Activated naive CD4-positive, alpha-beta T cell treated with anti-CD3 and anti-CD28 coated beads for 36 hours (primary cell): ENCODE results near the gene MTHFD1L. TPM values are rescaled to one million over a fixed set of nuclear protein-coding genes. Genes with fewer than 3 reads are reported as not detected.

Source experiments
- CTCF ChIA-PET: fragments of 350-600 bp; sonication (Branson Sonifier 250); formaldehyde crosslinking; loops from one replicate; lab custom pipeline; 2021; ENCODE audit warnings: antibody characterized with exemption; lab: Charles Lee
- DNase-seq: peaks from one replicate; pipeline ENCODE4 v3.0.0-alpha.2; 2020
- H3K27ac Mint-ChIP-seq: one replicate; pipeline ENCODE4 v1.8.0; 2021; ENCODE audit warnings: mild to moderate bottlenecking, mixed read lengths
- H3K27me3 Mint-ChIP-seq: one replicate; pipeline ENCODE4 v1.8.0; 2021; ENCODE audit warnings: low read depth, mixed read lengths
- H3K36me3 Mint-ChIP-seq: one replicate; pipeline ENCODE4 v1.8.0; 2021; ENCODE audit warnings: low read depth, mixed read lengths
- H3K4me1 Mint-ChIP-seq: one replicate; pipeline ENCODE4 v1.8.0; 2021; ENCODE audit warnings: low read depth, mixed read lengths
- H3K4me3 Mint-ChIP-seq: one replicate; pipeline ENCODE4 v1.8.0; 2021; ENCODE audit warnings: mild to moderate bottlenecking, moderate library complexity, mixed read lengths
- H3K9me3 Mint-ChIP-seq: one replicate; pipeline ENCODE4 v1.8.0; 2021; ENCODE audit warnings: mixed read lengths
- intact Hi-C: fragments of 100-400 bp; cut with micrococcal nuclease; formaldehyde crosslinking; loops from one replicate; pipeline ENCODE4 v1.15.1; 2023
- total RNA-seq, 2 experiments: library from RNA; stranded (reverse); gene quantifications; one replicate each; pipeline ENCODE4 v1.2.3, GENCODE V29; 2021

Gene MTHFD1L
- total RNA-seq, 2 experiments from 2014 or later = 181 to 194 TPM

DNA sequence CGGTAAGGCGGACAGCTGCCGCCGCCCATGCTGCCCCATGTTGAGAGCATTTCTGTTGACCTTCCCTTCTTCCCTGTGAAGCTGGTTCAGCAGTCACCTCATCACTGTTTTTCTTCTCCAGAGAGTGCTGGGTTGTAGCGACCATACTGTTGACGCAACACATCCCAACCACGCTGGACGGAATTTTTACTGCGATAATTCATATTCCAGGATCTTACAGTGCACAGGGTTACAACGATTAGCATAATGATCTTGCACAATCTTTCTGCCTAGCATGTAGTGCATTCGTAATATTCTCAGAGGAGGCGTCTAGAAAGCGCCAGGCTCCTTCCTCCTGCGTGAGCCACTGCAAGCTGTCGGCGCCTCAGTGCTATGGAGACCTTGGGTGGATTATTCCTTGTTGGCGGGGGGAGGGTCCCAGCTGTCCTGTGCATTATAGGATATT is 137.0 kb downstream of the MTHFD1L start:
- intact Hi-C loops = no loop called here
- H3K4me1 Mint-ChIP-seq = peaks cover 4% of the 10 kb centered on the region
- no peak for DNase-seq
- H3K9me3 Mint-ChIP-seq = no peaks in the 10 kb centered on the region
- CTCF ChIA-PET = interaction anchor here (1.8 kb wide), 1 partner anchor 12 kb away, joined by 6 read pairs; no protein-coding TSS in a partner anchor
- H3K4me3 Mint-ChIP-seq = no peak overlapping the region
- no peak overlapping the region for H3K27ac Mint-ChIP-seq
- peaks cover 12% of the 10 kb centered on the region for H3K36me3 Mint-ChIP-seq
- H3K27me3 Mint-ChIP-seq = no peaks in the 10 kb centered on the region

GRCh38 chr6:151004383-151005024 is 139.0 kb downstream of the MTHFD1L start:
- no peaks in the 10 kb centered on the region for H3K9me3 Mint-ChIP-seq
- CTCF ChIA-PET = interaction anchor here (1.0 kb wide), 1 partner anchor 320 kb away, joined by 4 read pairs; no protein-coding TSS in a partner anchor
- peaks cover 15% of the 10 kb centered on the region for H3K36me3 Mint-ChIP-seq
- intact Hi-C loops = loop anchor here (1.0 kb wide), 1 partner anchor 17 kb away; no protein-coding TSS in a partner anchor
- no peak for DNase-seq
- no peaks in the 10 kb centered on the region for H3K27me3 Mint-ChIP-seq
- H3K4me1 Mint-ChIP-seq = peaks cover 4% of the 10 kb centered on the region
- H3K4me3 Mint-ChIP-seq = no peak overlapping the region
- H3K27ac Mint-ChIP-seq = peak overlapping the region; percentile 7

DNA sequence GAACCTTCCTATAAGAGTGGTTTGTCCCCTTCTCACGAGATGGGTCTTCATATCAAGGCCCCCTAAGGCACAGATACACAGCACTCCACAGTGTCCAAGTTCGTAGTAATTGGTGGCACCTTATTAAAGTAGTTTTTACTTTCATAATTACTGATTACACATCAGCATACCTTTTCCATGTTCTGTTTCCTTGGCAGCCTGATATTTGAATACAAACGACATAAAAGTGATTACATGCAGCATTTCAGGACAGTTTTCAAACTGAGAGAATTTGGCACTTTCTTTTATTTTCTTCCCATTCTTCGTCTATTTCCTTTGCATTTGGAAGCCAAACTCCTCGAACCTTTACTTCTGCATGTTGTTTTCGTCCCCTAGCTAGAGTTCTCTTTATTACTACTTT is 139.7 kb downstream of the MTHFD1L start:
- CTCF ChIA-PET = no interaction called here
- Mint-ChIP-seq H3K4me3 (no peak overlapping the region), H3K9me3 (no peaks in the 10 kb centered on the region), H3K27ac (no peak overlapping the region), H3K36me3 (peaks cover 18% of the 10 kb centered on the region), H3K4me1 (peaks cover 4% of the 10 kb centered on the region), H3K27me3 (no peaks in the 10 kb centered on the region)
- no peak for DNase-seq
- intact Hi-C loops = no loop called here

DNA sequence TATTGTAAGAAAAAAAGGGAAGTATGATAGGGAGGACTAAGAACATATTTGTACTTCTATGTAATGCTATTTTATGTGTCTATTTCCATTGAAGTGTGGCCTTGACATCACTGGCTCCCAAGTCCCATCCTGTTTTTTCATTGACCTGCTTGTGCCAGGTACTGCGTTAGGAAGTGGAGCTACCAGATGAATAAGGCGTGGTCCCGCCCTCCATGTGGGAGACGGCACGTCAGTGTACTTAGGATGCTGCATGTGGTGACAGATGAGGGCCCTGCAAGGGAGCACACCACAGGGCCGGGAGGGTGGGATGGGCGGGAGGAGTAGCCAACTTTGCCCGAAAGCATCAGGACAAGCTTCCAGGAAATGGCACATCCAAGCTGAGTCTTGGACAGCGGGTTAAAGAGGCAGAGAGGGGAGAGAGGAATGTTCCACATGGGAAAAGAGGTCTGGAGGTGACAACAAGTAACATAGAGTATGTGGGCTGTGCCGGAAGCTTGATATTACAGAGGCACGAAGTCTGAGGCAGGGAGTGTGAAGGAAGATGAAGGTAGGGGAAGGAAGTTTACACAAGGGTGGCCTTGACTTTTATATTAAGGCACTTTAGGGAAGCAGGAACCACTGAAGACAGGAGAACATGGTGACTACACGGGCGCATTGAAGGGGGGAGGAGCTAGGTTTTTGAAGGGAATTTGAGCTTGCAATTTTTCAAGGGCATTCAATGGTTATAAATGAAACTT is 140.6 kb downstream of the MTHFD1L start:
- peaks cover 4% of the 10 kb centered on the region for H3K4me1 Mint-ChIP-seq
- no peaks in the 10 kb centered on the region for H3K27me3 Mint-ChIP-seq

GRCh38 chr6:151007076-151007475 is 141.6 kb downstream of the MTHFD1L start:
- Mint-ChIP-seq H3K4me1 (peaks cover 4% of the 10 kb centered on the region), H3K27ac (no peak overlapping the region), H3K4me3 (no peak overlapping the region), H3K36me3 (peaks cover 23% of the 10 kb centered on the region), H3K27me3 (no peaks in the 10 kb centered on the region), H3K9me3 (no peaks in the 10 kb centered on the region)
- CTCF ChIA-PET = interaction anchor here (0.6 kb wide), 1 partner anchor 609 kb away, joined by 4 read pairs; no protein-coding TSS in a partner anchor
- no peak for DNase-seq
- intact Hi-C loops = no loop called here

More for the DNA sequence above, 140.6 kb downstream of the MTHFD1L start:
- H3K27ac Mint-ChIP-seq = no peak overlapping the region
- CTCF ChIA-PET = no interaction called here
- no peaks in the 10 kb centered on the region for H3K9me3 Mint-ChIP-seq
- peaks cover 18% of the 10 kb centered on the region for H3K36me3 Mint-ChIP-seq
- H3K4me3 Mint-ChIP-seq = no peak overlapping the region
- DNase-seq = no peak
- intact Hi-C loops = no loop called here

DNA sequence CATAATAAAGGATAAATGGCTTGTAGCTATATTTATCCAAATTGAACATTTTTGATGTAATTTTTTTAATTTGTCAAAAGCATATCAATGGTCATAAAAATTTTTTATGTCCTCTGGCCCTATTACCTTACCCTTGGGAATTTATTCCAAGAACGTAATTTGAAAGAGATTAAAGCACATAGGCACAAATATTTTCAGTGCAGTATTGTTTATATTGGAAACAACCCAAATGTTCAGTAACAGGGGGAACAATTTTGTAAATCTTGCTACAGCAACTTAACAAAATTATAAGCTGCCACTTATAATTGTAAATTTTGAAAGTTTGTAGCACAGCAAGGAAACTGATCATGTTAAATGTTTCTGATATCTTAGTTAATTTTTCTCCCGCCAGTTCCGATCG is 142.4 kb downstream of the MTHFD1L start:
- CTCF ChIA-PET = interaction anchor here (0.6 kb wide), 1 partner anchor 610 kb away, joined by 4 read pairs; no protein-coding TSS in a partner anchor
- intact Hi-C loops = no loop called here
- no peaks in the 10 kb centered on the region for H3K27me3 Mint-ChIP-seq

DNA sequence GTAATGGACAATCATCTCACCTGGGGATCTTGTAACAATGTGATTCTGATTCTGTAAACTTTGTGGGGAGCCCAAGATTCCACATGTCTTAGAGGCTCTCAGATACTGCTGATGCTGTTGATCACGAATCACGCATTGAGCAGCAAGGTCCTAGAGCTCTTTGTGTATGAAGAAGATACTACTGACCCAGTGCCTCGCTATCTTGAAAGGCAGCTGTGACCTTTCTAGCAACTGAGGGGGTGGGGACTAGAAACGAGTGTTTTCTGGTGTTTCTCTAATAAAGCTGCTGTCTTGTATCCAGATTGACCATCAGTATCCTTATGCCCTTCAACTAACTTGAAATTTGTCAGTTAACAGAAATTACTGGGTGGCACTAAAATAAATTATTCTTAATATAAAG is 142.9 kb downstream of the MTHFD1L start:
- intact Hi-C loops = no loop called here
- H3K4me1 Mint-ChIP-seq = peaks cover 4% of the 10 kb centered on the region

More for the DNA sequence above, 142.4 kb downstream of the MTHFD1L start:
- no peak overlapping the region for H3K4me3 Mint-ChIP-seq
- no peaks in the 10 kb centered on the region for H3K9me3 Mint-ChIP-seq
- H3K27ac Mint-ChIP-seq = no peak overlapping the region
- no peak for DNase-seq
- peaks cover 23% of the 10 kb centered on the region for H3K36me3 Mint-ChIP-seq
- peaks cover 4% of the 10 kb centered on the region for H3K4me1 Mint-ChIP-seq

DNA sequence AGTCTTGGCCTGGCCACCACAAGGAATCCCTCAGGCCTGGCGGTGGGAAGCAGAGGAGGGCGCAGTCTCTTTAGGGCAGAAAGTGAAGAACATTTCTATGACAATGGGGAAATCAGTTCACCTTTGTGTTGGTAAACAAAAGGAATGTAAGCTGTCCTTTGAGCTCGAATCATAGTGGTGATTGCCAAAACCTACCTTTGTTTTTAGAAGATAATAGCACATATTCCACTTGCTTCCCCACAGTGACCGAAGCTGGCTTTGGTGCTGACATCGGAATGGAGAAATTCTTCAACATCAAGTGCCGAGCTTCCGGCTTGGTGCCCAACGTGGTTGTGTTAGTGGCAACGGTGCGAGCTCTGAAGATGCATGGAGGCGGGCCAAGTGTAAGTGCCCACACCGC is 144.1 kb downstream of the MTHFD1L start:
- CTCF ChIA-PET = interaction anchor here (0.6 kb wide), 1 partner anchor 11 kb away, joined by 3 read pairs; no protein-coding TSS in a partner anchor
- no peak overlapping the region for H3K27ac Mint-ChIP-seq

More for the DNA sequence above, 142.9 kb downstream of the MTHFD1L start:
- H3K4me3 Mint-ChIP-seq = no peak overlapping the region
- no peak overlapping the region for H3K27ac Mint-ChIP-seq
- peaks cover 25% of the 10 kb centered on the region for H3K36me3 Mint-ChIP-seq
- no peaks in the 10 kb centered on the region for H3K9me3 Mint-ChIP-seq
- CTCF ChIA-PET = no interaction called here
- H3K27me3 Mint-ChIP-seq = no peaks in the 10 kb centered on the region
- DNase-seq = no peak

DNA sequence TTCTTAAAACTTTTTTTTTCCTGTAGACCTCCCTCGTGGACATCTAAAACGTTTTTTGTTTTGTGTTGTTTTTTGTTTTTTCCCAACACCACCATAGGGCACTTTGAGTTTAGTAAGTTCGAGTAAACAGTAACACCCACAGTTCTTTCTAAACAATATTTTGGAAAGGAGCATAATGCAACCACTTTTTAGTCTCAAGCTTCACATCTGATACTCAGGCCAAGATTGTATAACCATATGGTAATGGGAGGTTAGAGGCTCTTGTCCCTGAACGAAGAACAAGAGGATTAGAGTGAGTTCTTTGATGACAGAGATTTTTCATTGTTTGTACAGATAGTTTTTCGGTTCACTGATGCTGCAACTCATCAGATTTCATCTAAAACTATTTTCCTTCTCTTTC is 144.6 kb downstream of the MTHFD1L start:
- no peaks in the 10 kb centered on the region for H3K9me3 Mint-ChIP-seq
- H3K4me3 Mint-ChIP-seq = no peak overlapping the region
- no peaks in the 10 kb centered on the region for H3K27me3 Mint-ChIP-seq
- peaks cover 34% of the 10 kb centered on the region for H3K36me3 Mint-ChIP-seq
- no peaks in the 10 kb centered on the region for H3K4me1 Mint-ChIP-seq
- DNase-seq = no peak
- CTCF ChIA-PET = interaction anchor here (0.6 kb wide), 2 partner anchors 10 to 1102 kb away, joined by 3 read pairs; no protein-coding TSS in a partner anchor
- H3K27ac Mint-ChIP-seq = no peak overlapping the region
- intact Hi-C loops = loop anchor here (5.0 kb wide), 2 partner anchors 118 to 467 kb away; no protein-coding TSS in a partner anchor

More for the DNA sequence above, 144.1 kb downstream of the MTHFD1L start:
- no peak for DNase-seq
- intact Hi-C loops = no loop called here
- Mint-ChIP-seq H3K4me1 (peaks cover under 1% of the 10 kb centered on the region), H3K9me3 (no peaks in the 10 kb centered on the region), H3K27me3 (no peaks in the 10 kb centered on the region), H3K36me3 (peaks cover 32% of the 10 kb centered on the region), H3K4me3 (no peak overlapping the region)

- Mint-ChIP-seq H3K36me3 (peaks cover 47% of the 10 kb centered on the region), H3K9me3 (no peaks in the 10 kb centered on the region), H3K27ac (no peak overlapping the region), H3K27me3 (no peaks in the 10 kb centered on the region), H3K4me1 (no peaks in the 10 kb centered on the region), H3K4me3 (no peak overlapping the region)
- intact Hi-C loops = loop anchor here (5.0 kb wide), 2 partner anchors 120 to 465 kb away; no protein-coding TSS in a partner anchor
- DNase-seq = no peak
- CTCF ChIA-PET = interaction anchor here (0.6 to 6.7 kb wide), 8 partner anchors 37 to 323 kb away, joined by 3 to 98 read pairs (median 4); no protein-coding TSS in a partner anchor
These were observed 147.1 kb downstream of the MTHFD1L start for GRCh38 chr6:151012321-151013294.

DNA sequence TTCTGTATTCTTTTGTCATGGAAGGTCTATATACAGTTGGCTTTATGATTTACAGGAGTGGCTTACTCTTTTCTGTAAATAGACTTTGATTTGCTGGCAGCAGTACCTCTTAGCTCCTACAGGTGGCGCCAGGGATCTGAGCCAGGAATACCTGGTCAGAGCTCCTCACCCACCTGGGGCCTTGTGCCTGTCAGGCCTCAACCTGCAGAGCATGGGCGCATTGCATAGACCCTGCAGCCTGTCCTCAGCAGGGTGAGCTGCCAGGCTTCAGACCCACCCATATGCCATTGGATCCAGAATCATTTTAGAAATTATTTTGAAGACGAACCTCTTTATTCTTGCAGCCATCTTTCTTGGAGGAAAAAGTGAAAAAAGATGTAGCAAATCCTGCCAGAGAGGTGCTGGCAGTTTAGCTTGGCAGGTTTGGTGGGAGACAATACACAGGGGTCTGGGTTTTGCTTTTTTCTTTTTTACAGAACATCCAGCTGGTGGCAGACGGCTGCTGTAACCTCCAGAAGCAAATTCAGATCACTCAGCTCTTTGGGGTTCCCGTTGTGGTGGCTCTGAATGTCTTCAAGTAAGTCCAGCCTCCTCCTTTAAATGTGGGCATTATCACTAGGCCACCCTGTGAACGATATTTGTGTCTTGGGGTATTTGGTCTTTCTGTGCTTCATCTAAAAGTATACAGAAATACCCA is 149.1 kb downstream of the MTHFD1L start:
- intact Hi-C loops = loop anchor here (1.0 to 5.0 kb wide), 3 partner anchors 122 to 463 kb away; no protein-coding TSS in a partner anchor
- no peaks in the 10 kb centered on the region for H3K27me3 Mint-ChIP-seq
- H3K27ac Mint-ChIP-seq = no peak overlapping the region
- H3K4me1 Mint-ChIP-seq = no peaks in the 10 kb centered on the region
- no peak overlapping the region for H3K4me3 Mint-ChIP-seq
- H3K9me3 Mint-ChIP-seq = no peaks in the 10 kb centered on the region
- peaks cover 44% of the 10 kb centered on the region for H3K36me3 Mint-ChIP-seq
- CTCF ChIA-PET = interaction anchor here (0.5 to 6.7 kb wide), 25 partner anchors 10 to 1318 kb away, joined by 3 to 98 read pairs (median 4); no protein-coding TSS in a partner anchor
- peak; percentile 68 for DNase-seq
